HCT116 (cell line): ENCODE data around the gene HSPG2. TPM values are rescaled to one million over a fixed set of nuclear protein-coding genes. Genes with fewer than 3 reads are reported as not detected.

Experiments
- ATAC-seq: fragments of 200-7000 bp; cut with Tn5 transposase; 2 replicates; pipeline ENCODE4 v1.9.1; 2020; ENCODE audit warnings: mild to moderate bottlenecking, moderate library complexity
- BruUV-seq: library from RNA; stranded (reverse); fragments of 400-500 nt; replicated peaks from 2 replicates; lab custom pipeline; 2021; lab: Mats Ljungman, UMichigan
- CTCF ChIA-PET: fragments of 300-600 bp; sonication (Branson Sonifier 250); formaldehyde crosslinking; loops from one replicate; lab custom pipeline; 2021; ENCODE audit warnings: antibody characterized with exemption; lab: Charles Lee
- POLR2A ChIA-PET: fragments of 300-600, 350-600 bp; sonication (Branson Sonifier 250); formaldehyde crosslinking; loops from one replicate; lab custom pipeline; 2021; ENCODE audit warnings: antibody characterized with exemption; lab: Charles Lee
- RAD21 ChIA-PET, 2 experiments: fragments of 300-600 bp; sonication (Branson Sonifier 250); formaldehyde crosslinking; loops; one replicate each; lab custom pipeline; 2023; ENCODE audit warnings: low total read pairs in 2 of 2; ENCODE audit not compliant: uncharacterized antibody in 2 of 2, unreplicated experiment in 2 of 2, low non-redundant PET in 1 of 2; lab: Charles Lee
- DNase-seq: peaks from one replicate; pipeline ENCODE4 v3.0.0-alpha.2; 2010; ENCODE audit warnings: low read depth, low spot score
- H2AFZ ChIP-seq: fragments of 200-600 bp; shearing (Covaris generic), sonication (generic); 2 replicates; pipeline ENCODE4 v1.6.1; 2017; ENCODE audit warnings: low read depth, mixed run types, mixed read lengths, antibody characterized with exemption, low read length; ENCODE audit not compliant: poor library complexity, severe bottlenecking
- H3K27ac ChIP-seq: 2 replicates; pipeline ENCODE4 v1.5.1; 2012; ENCODE audit warnings: low read depth, low read length
- H3K27me3 ChIP-seq: fragments of 200-600 bp; sonication (generic); 2 replicates; pipeline ENCODE4 v1.6.1; 2016; ENCODE audit warnings: mixed run types, low read length, mixed read lengths; ENCODE audit not compliant: insufficient read depth
- H3K36me3 ChIP-seq, 2 experiments: fragments of 200-500 bp in 1 of 2; fragments of 200-600 bp in 1 of 2; sonication (Bioruptor generic) in 1 of 2; sonication (generic) in 1 of 2; 2 replicates each; pipeline versions ENCODE4 v1.5.1 to v1.6.1; 2014 to 2016; ENCODE audit warnings: low read length in 2 of 2, inconsistent platforms in 1 of 2, mixed read lengths in 1 of 2, mixed run types in 1 of 2; ENCODE audit not compliant: insufficient read depth in 2 of 2, control insufficient read depth in 1 of 2
- H3K4me1 ChIP-seq, 2 experiments: fragments of 200-600 bp in 1 of 2; sonication (generic) in 1 of 2; 2 replicates each; pipeline versions ENCODE4 v1.5.1 to v1.6.1; 2012 to 2017; ENCODE audit warnings: low read length in 2 of 2, inconsistent platforms in 1 of 2, mild to moderate bottlenecking in 1 of 2, mixed read lengths in 1 of 2, mixed run types in 1 of 2, moderate library complexity in 1 of 2; ENCODE audit not compliant: insufficient read depth in 2 of 2, control insufficient read depth in 1 of 2
- H3K4me2 ChIP-seq: fragments of 200-600 bp; sonication (generic); 2 replicates; pipeline ENCODE4 v1.6.1; 2017; ENCODE audit warnings: mixed run types, low read length, mixed read lengths
- H3K4me3 ChIP-seq, 2 experiments: fragments of 200-600 bp in 1 of 2; sonication (generic) in 1 of 2; replicated peaks in 1 of 2; 2 replicates each; pipeline ENCODE4 v1.5.1; 2011 to 2016; ENCODE audit warnings: low read length in 2 of 2, control low read depth in 1 of 2, low read depth in 1 of 2, mild to moderate bottlenecking in 1 of 2, mixed read lengths in 1 of 2, mixed run types in 1 of 2
- H3K79me2 ChIP-seq: fragments of 200-600 bp; sonication (generic); 2 replicates; pipeline ENCODE4 v1.6.1; 2017; ENCODE audit warnings: mild to moderate bottlenecking, mixed run types, low read length, moderate library complexity, mixed read lengths; ENCODE audit not compliant: insufficient read depth
- H3K9ac ChIP-seq: fragments of 200-600 bp; sonication (generic); 2 replicates; pipeline ENCODE4 v1.6.1; 2016; ENCODE audit warnings: low read length, mixed read lengths
- H3K9me2 ChIP-seq: fragments of 200-600 bp; sonication (generic), shearing (Covaris generic); 2 replicates; pipeline ENCODE4 v1.6.1; 2017; ENCODE audit warnings: mixed run types, mild to moderate bottlenecking, moderate library complexity; ENCODE audit not compliant: insufficient read depth
- H3K9me3 ChIP-seq, 2 experiments: fragments of 200-500 bp in 1 of 2; fragments of 200-600 bp in 1 of 2; sonication (Bioruptor generic) in 1 of 2; sonication (generic) in 1 of 2; 2 replicates each; pipeline ENCODE4 v1.6.1; 2014 to 2017; ENCODE audit warnings: low read length in 2 of 2, mixed read lengths in 2 of 2, inconsistent platforms in 1 of 2, low read depth in 1 of 2, mild to moderate bottlenecking in 1 of 2, mixed run types in 1 of 2, moderate library complexity in 1 of 2; ENCODE audit not compliant: control insufficient read depth in 1 of 2, insufficient read depth in 1 of 2
- H4K20me1 ChIP-seq: fragments of 200-600 bp; sonication (generic), shearing (Covaris generic); 2 replicates; pipeline ENCODE4 v1.6.1; 2017; ENCODE audit warnings: mixed run types, mild to moderate bottlenecking, moderate library complexity; ENCODE audit not compliant: insufficient read depth
- ATF3 ChIP-seq: IDR thresholded peaks from 2 replicates; pipeline ENCODE4 v1.6.1; 2012
- CBX3 ChIP-seq: IDR thresholded peaks from 2 replicates; pipeline ENCODE4 v1.6.1; 2012; ENCODE audit warnings: low read depth
- EGR1 ChIP-seq: IDR thresholded peaks from 2 replicates; pipeline ENCODE4 v1.6.1; 2012; ENCODE audit warnings: low read depth
- EZH2phosphoT487 ChIP-seq: fragments of 200-600 bp; IDR thresholded peaks from 2 replicates; pipeline ENCODE4 v1.6.1; 2018; ENCODE audit warnings: antibody characterized with exemption, borderline replicate concordance
- FOSL1 ChIP-seq: IDR thresholded peaks from 2 replicates; pipeline ENCODE4 v1.6.1; 2012; ENCODE audit warnings: low read depth
- POLR2A ChIP-seq: IDR thresholded peaks from 2 replicates; pipeline ENCODE4 v1.7.0; 2011; ENCODE audit warnings: borderline replicate concordance; ENCODE audit not compliant: insufficient read depth, insufficient read length; ENCODE audit errors: extremely low read depth
- POLR2AphosphoS5 ChIP-seq: IDR thresholded peaks from 2 replicates; pipeline ENCODE4 v1.6.1; 2011; ENCODE audit warnings: mild to moderate bottlenecking, low read depth, low read length, moderate library complexity
- RAD21 ChIP-seq: IDR thresholded peaks from 2 replicates; pipeline ENCODE4 v1.6.1; 2012; ENCODE audit warnings: low read depth, mild to moderate bottlenecking
- REST ChIP-seq: IDR thresholded peaks from 2 replicates; pipeline ENCODE4 v1.6.1; 2012; ENCODE audit warnings: low read depth
- SIN3A ChIP-seq: IDR thresholded peaks from 2 replicates; pipeline ENCODE4 v1.6.1; 2012; ENCODE audit warnings: low read depth
- SP1 ChIP-seq: IDR thresholded peaks from 2 replicates; pipeline ENCODE4 v1.6.1; 2012; ENCODE audit warnings: low read depth
- SRF ChIP-seq: IDR thresholded peaks from 2 replicates; pipeline ENCODE4 v1.6.1; 2012; ENCODE audit warnings: low read depth
- TCF7L2 ChIP-seq: IDR thresholded peaks from 2 replicates; pipeline ENCODE4 v1.7.0; 2011; ENCODE audit warnings: borderline replicate concordance, inconsistent platforms; ENCODE audit not compliant: insufficient read depth, insufficient read length; ENCODE audit errors: extremely low read depth
- YY1 ChIP-seq: IDR thresholded peaks from 2 replicates; pipeline ENCODE4 v1.6.1; 2011; ENCODE audit warnings: low read length, low read depth, moderate library complexity, mild to moderate bottlenecking; ENCODE audit not compliant: insufficient replicate concordance; ENCODE audit errors: extremely low read depth
- ZFX ChIP-seq: fragments of 450-650 bp; IDR thresholded peaks from 2 replicates; pipeline ENCODE4 v1.6.1; 2017
- ZNF274 ChIP-seq: fragments of 200-500 bp; sonication (Bioruptor generic); IDR thresholded peaks from 2 replicates; pipeline ENCODE4 v1.6.1; 2014; ENCODE audit warnings: mild to moderate bottlenecking, low read depth, low read length, inconsistent platforms
- intact Hi-C: fragments of 100-400 bp; cut with micrococcal nuclease; formaldehyde crosslinking; loops from 2 replicates; pipeline ENCODE4 v1.10.0; 2022
- total RNA-seq: library from RNA; stranded (reverse); gene quantifications from one replicate; pipeline ENCODE4 v1.2.1, GENCODE V29; 2021; ENCODE audit not compliant: unreplicated experiment
- TF ChIP-seq, protein P1 (sequence below): IDR thresholded peaks from 2 replicates; pipeline ENCODE4 v1.6.1; 2012

The HSPG2 gene
- total RNA-seq, 1 experiment from 2014 or later, result 55.7 TPM

DNA sequence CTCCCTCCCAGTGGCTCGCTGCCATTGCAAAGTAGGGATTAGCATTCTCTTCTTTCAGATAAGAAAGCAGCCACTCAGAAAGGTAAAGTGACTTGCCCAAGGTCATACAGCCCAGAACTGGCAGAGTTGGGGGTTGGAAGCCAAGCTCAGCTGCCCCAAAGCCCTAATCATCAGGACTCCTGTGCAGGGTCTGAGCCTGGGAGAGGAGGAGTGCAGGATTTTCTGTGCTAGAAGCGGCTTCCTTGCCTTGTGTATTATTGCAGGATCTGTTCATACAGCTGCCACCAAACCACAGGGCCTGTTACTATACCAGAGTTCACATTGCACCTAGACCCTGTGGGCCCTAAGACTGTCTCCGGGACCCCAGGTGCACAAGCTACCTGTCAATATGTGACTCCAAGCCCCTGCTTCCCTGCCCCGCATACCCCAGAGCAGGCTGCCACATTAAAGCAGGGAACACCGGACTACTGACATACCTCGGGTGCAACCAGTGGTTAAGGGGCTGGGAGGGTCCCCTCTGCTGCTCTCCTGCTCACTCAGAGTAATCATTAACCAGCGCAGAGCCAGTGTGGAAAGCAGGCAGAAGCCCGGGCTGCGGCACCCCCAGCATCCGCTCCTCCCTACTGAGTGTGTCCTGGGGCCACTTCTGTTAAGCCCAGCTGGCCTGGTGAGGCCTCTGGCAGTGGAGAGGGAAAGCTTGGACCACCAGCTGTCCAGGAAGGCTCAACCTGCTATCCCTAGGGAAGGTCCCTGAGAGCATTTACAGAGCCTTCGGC, 15.8 kb downstream of the HSPG2 start:
- H3K9me2 ChIP-seq, result no peaks in the 10 kb centered on the region
- TF ChIP-seq POLR2AphosphoS5 (no peak), YY1 (no peak), EZH2phosphoT487 (no peak), SRF (no peak), TCF7L2 (no peak), ZNF274 (no peak), REST (no peak), FOSL1 (no peak), ATF3 (no peak), SP1 (no peak), SIN3A (no peak), EGR1 (no peak), POLR2A (no peak), ZFX (no peak), RAD21 (no peak), CBX3 (no peak)
- TF ChIP-seq, protein P1, sequence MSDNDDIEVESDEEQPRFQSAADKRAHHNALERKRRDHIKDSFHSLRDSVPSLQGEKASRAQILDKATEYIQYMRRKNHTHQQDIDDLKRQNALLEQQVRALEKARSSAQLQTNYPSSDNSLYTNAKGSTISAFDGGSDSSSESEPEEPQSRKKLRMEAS, result no peak
- TF ChIP-seq, all 23 proteins: peak for 0

More for the DNA sequence above, 15.8 kb downstream of the HSPG2 start:
- intact Hi-C loops, result no loop called here
- H3K79me2 ChIP-seq, result no peaks in the 10 kb centered on the region
- no peak overlapping the region for H3K4me3 ChIP-seq
- H3K9me3 ChIP-seq, result no peaks in the 10 kb centered on the region
- H3K4me2 ChIP-seq, result no peak overlapping the region
- H4K20me1 ChIP-seq, result no peaks in the 10 kb centered on the region
- DNase-seq (no peak), ATAC-seq (no peak)
- H3K36me3 ChIP-seq, result no peaks in the 10 kb centered on the region
- no peak overlapping the region for H3K27ac ChIP-seq
- ChIA-PET POLR2A (no interaction called here), RAD21 (no interaction called here), CTCF (no interaction called here)
- H3K4me1 ChIP-seq, result peaks cover 13 to 53% of the 10 kb centered on the region in 2 experiments
- BruUV-seq, result no TSS peak
- H3K27me3 ChIP-seq, result no peaks in the 10 kb centered on the region
- no peak overlapping the region for H3K9ac ChIP-seq
- H2AFZ ChIP-seq, result no peak overlapping the region
